ENCODE results near the gene UNC119.

- TF ChIP-seq CTCF (IDR thresholded peaks at IDR 0.05), result no peak
- TF ChIP-seq POLR2A (IDR thresholded peaks at IDR 0.05), result no peak
- TF ChIP-seq EP300 (IDR thresholded peaks at IDR 0.05), result no peak
Measured at GRCh38 chr17:28513476-28513875, 38.9 kb downstream of the UNC119 start.
